ENCODE results near the gene SPNS3. TPM values are rescaled to one million over a fixed set of nuclear protein-coding genes. Genes with fewer than 3 reads are reported as not detected.

Gene SPNS3
- total and polyA plus RNA-seq, 8 donors, result 0.08 to 0.96 (median 0.67) TPM

GRCh38 chr17:4525691-4526397 is 92.1 kb downstream of the SPNS3 start:
- H3K4me3 ChIP-seq, result no peak overlapping the region
- ATAC-seq (no peak), FAIRE-seq (no peak), DNase-seq (no peak)
- no peaks in the 10 kb centered on the region for H3K27me3 ChIP-seq
- 78 to 87% methylated on average over 11 of the region's 11 CpGs for WGBS, 2 donors
- H3K9me3 ChIP-seq, result no peaks in the 10 kb centered on the region
- TF ChIP-seq, protein P1, sequence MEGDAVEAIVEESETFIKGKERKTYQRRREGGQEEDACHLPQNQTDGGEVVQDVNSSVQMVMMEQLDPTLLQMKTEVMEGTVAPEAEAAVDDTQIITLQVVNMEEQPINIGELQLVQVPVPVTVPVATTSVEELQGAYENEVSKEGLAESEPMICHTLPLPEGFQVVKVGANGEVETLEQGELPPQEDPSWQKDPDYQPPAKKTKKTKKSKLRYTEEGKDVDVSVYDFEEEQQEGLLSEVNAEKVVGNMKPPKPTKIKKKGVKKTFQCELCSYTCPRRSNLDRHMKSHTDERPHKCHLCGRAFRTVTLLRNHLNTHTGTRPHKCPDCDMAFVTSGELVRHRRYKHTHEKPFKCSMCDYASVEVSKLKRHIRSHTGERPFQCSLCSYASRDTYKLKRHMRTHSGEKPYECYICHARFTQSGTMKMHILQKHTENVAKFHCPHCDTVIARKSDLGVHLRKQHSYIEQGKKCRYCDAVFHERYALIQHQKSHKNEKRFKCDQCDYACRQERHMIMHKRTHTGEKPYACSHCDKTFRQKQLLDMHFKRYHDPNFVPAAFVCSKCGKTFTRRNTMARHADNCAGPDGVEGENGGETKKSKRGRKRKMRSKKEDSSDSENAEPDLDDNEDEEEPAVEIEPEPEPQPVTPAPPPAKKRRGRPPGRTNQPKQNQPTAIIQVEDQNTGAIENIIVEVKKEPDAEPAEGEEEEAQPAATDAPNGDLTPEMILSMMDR (IDR thresholded peaks at IDR 0.05), result no peak
- no peak overlapping the region for H3K27ac ChIP-seq
- H3K4me1 ChIP-seq, result peaks cover 0 to 8% (median 5%) of the 10 kb centered on the region in 3 donors
- H3K36me3 ChIP-seq, result no peaks in the 10 kb centered on the region
- intact Hi-C loops (cut with DNase I), result no loop called here

DNA sequence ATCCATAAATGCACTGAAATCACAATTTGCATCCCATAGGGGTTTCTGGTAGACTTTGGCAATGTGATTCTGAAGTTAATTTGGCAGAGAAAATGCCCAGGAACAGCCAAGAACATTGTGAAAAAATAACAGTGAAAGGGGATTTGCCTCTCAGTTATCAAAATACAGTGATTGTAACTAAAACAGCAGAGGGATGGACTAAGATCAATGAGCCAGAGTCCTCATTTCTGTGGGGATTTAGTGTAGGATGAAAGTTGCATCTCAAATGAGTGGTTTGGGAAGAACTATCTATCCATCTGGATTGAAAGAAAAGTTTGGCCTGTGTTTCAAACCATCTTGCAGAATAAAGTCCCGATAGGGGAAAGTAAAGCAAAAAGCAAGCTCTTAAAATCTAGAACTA is 93.4 kb downstream of the SPNS3 start:
- Histone ChIP-seq H3K27ac (no peak overlapping the region), H3K9me3 (no peaks in the 10 kb centered on the region), H3K27me3 (no peaks in the 10 kb centered on the region), H3K4me3 (no peak overlapping the region), H3K36me3 (no peaks in the 10 kb centered on the region), H3K4me1 (peaks cover 0 to under 1% (median 0%) of the 10 kb centered on the region in 3 donors)
- DNase-seq (no peak), ATAC-seq (no peak), FAIRE-seq (no peak)
- intact Hi-C loops (cut with DNase I), result no loop called here
- 70 to 73% methylated on average over 1 of the region's 1 CpG for WGBS, 2 donors
- TF ChIP-seq, protein P1 (IDR thresholded peaks at IDR 0.05), result no peak

DNA sequence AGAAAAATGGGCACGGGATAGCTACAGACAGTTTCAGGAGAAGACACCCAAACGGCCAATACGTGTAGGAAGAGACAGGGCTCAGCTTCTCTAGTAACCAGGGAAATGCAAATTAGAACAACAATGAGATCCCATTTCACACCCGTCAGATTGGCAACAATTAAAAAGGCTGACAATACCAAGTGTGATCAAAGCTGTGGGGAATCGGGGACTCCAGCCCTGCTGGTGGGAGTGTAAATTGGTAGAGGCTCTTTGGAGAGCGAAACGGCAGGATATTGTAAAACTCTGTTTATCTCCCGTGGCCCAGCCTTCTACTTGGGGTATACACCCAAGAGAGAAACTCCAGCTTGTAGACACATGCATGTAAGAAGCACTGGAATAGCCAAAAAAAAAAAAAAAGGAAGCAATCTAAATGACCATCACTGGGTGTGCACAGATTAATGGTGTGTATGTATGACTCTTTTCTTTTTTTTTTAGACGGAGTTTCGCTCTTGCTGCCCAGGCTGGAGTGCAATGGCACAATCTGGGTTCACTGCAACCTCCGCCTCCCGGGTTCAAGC is 93.9 kb downstream of the SPNS3 start:
- Histone ChIP-seq H3K36me3 (no peaks in the 10 kb centered on the region), H3K27me3 (no peaks in the 10 kb centered on the region), H3K4me1 (no peaks in the 10 kb centered on the region), H3K27ac (no peak overlapping the region), H3K9me3 (no peaks in the 10 kb centered on the region), H3K4me3 (no peak overlapping the region)
- WGBS, 2 donors, result 86 to 89% methylated on average over 12 of the region's 12 CpGs
- ATAC-seq (no peak), FAIRE-seq (no peak), DNase-seq (no peak)
- TF ChIP-seq, protein P1 (IDR thresholded peaks at IDR 0.05), result no peak
- intact Hi-C loops (cut with DNase I), result no loop called here

GRCh38 chr17:4529533-4530152 is 95.9 kb downstream of the SPNS3 start:
- no peaks in the 10 kb centered on the region for H3K36me3 ChIP-seq
- no peak overlapping the region for H3K4me3 ChIP-seq
- ATAC-seq (no peak), FAIRE-seq (no peak), DNase-seq (no peak)
- H3K27ac ChIP-seq, result no peak overlapping the region
- H3K27me3 ChIP-seq, result no peaks in the 10 kb centered on the region
- no peaks in the 10 kb centered on the region for H3K4me1 ChIP-seq
- no peaks in the 10 kb centered on the region for H3K9me3 ChIP-seq
- WGBS, 2 donors, result 83 to 86% methylated on average over 12 to 13 of the region's 13 CpGs
- intact Hi-C loops (cut with DNase I), result no loop called here
- TF ChIP-seq, protein P1 (IDR thresholded peaks at IDR 0.05), result no peak
